ENCODE results near the gene CYB561A3. TPM values are rescaled to one million over a fixed set of nuclear protein-coding genes. Genes with fewer than 3 reads are reported as not detected.

Gene CYB561A3
- total RNA-seq, 1 donor from 2014 or later, result 26.4 TPM

- H3K36me3 ChIP-seq (ENCODE audit: insufficient read depth, low read length), result no peaks in the 10 kb centered on the region
- H3K27me3 ChIP-seq (ENCODE audit: insufficient read depth, low read length), result no peaks in the 10 kb centered on the region
- no peaks in the 10 kb centered on the region for H3K9me3 Mint-ChIP-seq (ENCODE audit: unreplicated experiment)
- no peak overlapping the region for H3K4me3 Mint-ChIP-seq (ENCODE audit: unreplicated experiment)
- peaks cover 7% of the 10 kb centered on the region for H3K27me3 Mint-ChIP-seq (ENCODE audit: low read depth, unreplicated experiment)
- H3K9ac ChIP-seq (ENCODE audit: low read length), result no peak overlapping the region
- no peak overlapping the region for H2AFZ ChIP-seq (ENCODE audit: low read depth, low read length)
- peaks cover under 1% of the 10 kb centered on the region for H3K4me1 Mint-ChIP-seq (ENCODE audit: low read depth, unreplicated experiment)
- no peak overlapping the region for H3K4me2 ChIP-seq (ENCODE audit: low read length)
- FAIRE-seq, result no peak
- no peak for DNase-seq (ENCODE audit: low read depth)
- no peak overlapping the region for H3K4me3 ChIP-seq (ENCODE audit: insufficient read depth, low read depth, low read length)
- H3K27ac ChIP-seq (ENCODE audit: low read depth, low read length), result no peak overlapping the region
- TF ChIP-seq CTCF (IDR thresholded peaks at IDR 0.05; ENCODE audit: insufficient read depth, low read depth, low read length) (no peak), EZH2 (IDR thresholded peaks at IDR 0.05; ENCODE audit: insufficient read depth, low read length) (no peak)
- H3K9me3 ChIP-seq (ENCODE audit: insufficient read depth, low read depth, low read length), result no peaks in the 10 kb centered on the region
- peaks cover 5% of the 10 kb centered on the region for H3K4me1 ChIP-seq (ENCODE audit: insufficient read depth, low read length)
- no peaks in the 10 kb centered on the region for H3K79me2 ChIP-seq (ENCODE audit: insufficient read depth, low read length)
- no peaks in the 10 kb centered on the region for H4K20me1 ChIP-seq (ENCODE audit: insufficient read depth, low read length)
- H3K27ac Mint-ChIP-seq (ENCODE audit: unreplicated experiment), result no peak overlapping the region
- H3K36me3 Mint-ChIP-seq (ENCODE audit: low read depth, unreplicated experiment), result peaks cover 17% of the 10 kb centered on the region
Observed at GRCh38 chr11:61339490-61339878, 22.2 kb downstream of the CYB561A3 start.

GRCh38 chr11:61338783-61339489 is 22.7 kb downstream of the CYB561A3 start:
- Mint-ChIP-seq H3K4me3 (ENCODE audit: unreplicated experiment) (no peak overlapping the region), H3K27me3 (ENCODE audit: low read depth, unreplicated experiment) (peaks cover 6% of the 10 kb centered on the region)

More at GRCh38 chr11:61338783-61339489, 22.7 kb downstream of the CYB561A3 start:
- Mint-ChIP-seq H3K36me3 (ENCODE audit: low read depth, unreplicated experiment) (peaks cover 17% of the 10 kb centered on the region), H3K9me3 (ENCODE audit: unreplicated experiment) (no peaks in the 10 kb centered on the region), H3K4me1 (ENCODE audit: low read depth, unreplicated experiment) (peaks cover 6% of the 10 kb centered on the region), H3K27ac (ENCODE audit: unreplicated experiment) (no peak overlapping the region)
- H3K9ac ChIP-seq (ENCODE audit: low read length), result no peak overlapping the region
- no peaks in the 10 kb centered on the region for H3K36me3 ChIP-seq (ENCODE audit: insufficient read depth, low read length)
- TF ChIP-seq CTCF (IDR thresholded peaks at IDR 0.05; ENCODE audit: insufficient read depth, low read depth, low read length), result no peak
- peaks cover 10% of the 10 kb centered on the region for H3K4me1 ChIP-seq (ENCODE audit: insufficient read depth, low read length)
- no peaks in the 10 kb centered on the region for H3K27me3 ChIP-seq (ENCODE audit: insufficient read depth, low read length)
- H3K27ac ChIP-seq (ENCODE audit: low read depth, low read length), result no peak overlapping the region
- FAIRE-seq (no peak), DNase-seq (ENCODE audit: low read depth) (no peak)
- no peaks in the 10 kb centered on the region for H4K20me1 ChIP-seq (ENCODE audit: insufficient read depth, low read length)
- no peaks in the 10 kb centered on the region for H3K9me3 ChIP-seq (ENCODE audit: insufficient read depth, low read depth, low read length)
- no peak overlapping the region for H3K4me2 ChIP-seq (ENCODE audit: low read length)
- no peak overlapping the region for H2AFZ ChIP-seq (ENCODE audit: low read depth, low read length)
- H3K4me3 ChIP-seq (ENCODE audit: insufficient read depth, low read depth, low read length), result no peak overlapping the region
- no peaks in the 10 kb centered on the region for H3K79me2 ChIP-seq (ENCODE audit: insufficient read depth, low read length)

Data from astrocyte (in vitro differentiated cells and primary cell).